Left lobe of liver (tissue), 2 donors: ENCODE results near the gene MPC2. TPM values are rescaled to one million over a fixed set of nuclear protein-coding genes. Genes with fewer than 3 reads are reported as not detected.
"Not testable (repeated sequence)": the region's sequence is repeated elsewhere in the genome, so short reads cannot be mapped to it uniquely, and the experiment has no call there.

ENCODE experiments used
- ATAC-seq: fragments of 200-7000 bp; cut with Tn5 transposase; one replicate; pipeline ENCODE4 v1.9.1; 2020; ENCODE audit warnings: mild to moderate bottlenecking, moderate library complexity
- DNase-seq: peaks from one replicate; pipeline ENCODE4 v3.0.0-alpha.2; 2020; ENCODE audit warnings: low spot score
- total RNA-seq: library from RNA; stranded (reverse); gene quantifications from one replicate; pipeline ENCODE4 v1.2.1, GENCODE V29; 2021
- donor health status: DM: no; HTN: no; CAD: no; lungs with moderate emphysema.
- donor health status: DM: no; HTN: yes; CAD: no.

MPC2 gene
- total RNA-seq, 1 donor from 2014 or later = 158 TPM

DNA sequence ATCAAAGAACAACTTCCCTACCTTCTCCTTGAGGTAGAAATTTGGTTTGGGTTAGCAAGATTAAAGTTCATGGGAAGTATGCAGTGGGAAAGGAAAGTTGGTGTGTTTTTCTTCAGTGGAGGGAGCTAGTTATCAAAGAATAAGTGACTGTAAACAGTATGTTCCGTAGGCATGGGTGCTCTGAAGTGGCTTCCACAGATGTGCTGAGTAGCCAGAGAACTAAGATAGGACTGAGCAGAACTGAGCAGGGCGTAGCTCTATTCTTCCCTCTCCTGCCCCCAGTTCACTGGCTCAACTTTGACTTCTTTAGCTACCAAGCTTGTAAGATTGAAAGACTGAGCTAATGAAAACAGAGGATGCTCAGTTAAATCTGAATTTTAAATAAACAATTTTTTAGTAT, 26.3 kb downstream of the MPC2 start:
- ATAC-seq = peak; percentile 19
- no peak for DNase-seq

DNA sequence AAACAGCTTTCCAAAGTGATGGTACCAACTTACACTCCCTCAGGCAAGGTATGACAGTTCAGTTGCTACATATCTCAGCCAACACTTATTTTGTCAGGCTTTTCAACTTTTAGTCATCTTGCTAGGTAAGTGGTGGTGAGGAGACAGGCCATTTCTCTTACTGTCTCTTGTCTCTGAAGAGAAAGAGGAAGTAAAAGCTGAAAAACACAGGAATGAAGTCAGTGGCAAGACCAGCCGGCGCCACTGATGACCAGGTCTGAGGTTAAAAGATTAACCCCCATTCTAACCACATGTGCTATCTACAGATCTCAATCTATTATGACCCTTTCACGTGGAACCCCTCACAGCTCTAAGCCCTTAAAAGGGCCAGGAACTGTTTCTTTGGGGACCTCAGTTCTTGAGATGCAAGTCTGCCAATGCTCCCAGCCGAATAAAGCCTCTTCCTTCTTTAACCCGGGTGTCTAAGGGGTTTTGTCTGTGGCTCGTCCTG, 27.1 kb downstream of the MPC2 start:
- DNase-seq (no peak), ATAC-seq (no peak)

DNA sequence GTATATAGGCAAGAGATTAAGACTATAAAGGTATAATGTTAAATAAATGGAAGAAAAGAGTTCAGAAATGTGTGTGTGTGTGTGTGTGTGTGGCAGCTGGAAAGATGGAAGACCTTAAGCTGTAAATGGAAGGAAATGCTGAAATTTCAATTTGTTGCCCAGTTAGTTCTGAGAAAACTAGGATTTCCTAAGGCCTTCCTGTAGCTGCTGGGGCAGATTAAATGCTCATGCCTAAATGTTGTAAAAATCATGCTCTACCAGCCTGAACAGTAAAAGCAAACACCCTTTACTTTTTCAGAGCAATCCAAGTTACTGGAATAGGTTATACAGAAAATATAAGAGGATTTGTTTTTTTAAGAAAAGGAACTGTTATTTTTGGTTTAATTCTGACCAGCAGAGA, 31.2 kb downstream of the MPC2 start:
- no peak for DNase-seq
- peak; percentile 12 for ATAC-seq

DNA sequence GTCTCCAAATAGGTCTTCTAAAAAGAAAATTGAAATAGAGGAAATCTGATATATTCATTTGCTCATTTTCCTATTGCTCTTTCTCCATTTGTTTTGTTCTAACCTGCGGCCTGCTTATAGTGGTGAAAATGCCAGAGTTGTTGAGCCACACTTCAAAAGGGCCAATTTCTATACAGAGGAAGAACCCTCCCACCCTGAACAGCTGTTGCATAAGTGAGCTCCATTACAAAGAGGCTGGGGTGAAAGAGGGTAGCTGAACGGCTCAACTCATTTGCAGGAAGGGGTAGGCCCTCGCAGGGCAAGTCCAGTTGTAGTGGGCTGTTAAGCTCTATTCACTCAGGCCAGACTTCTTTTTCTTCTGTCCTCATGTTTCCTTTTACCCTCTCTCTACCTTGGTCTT, 31.7 kb downstream of the MPC2 start:
- DNase-seq (no peak), ATAC-seq (peak; percentile 72)

DNA sequence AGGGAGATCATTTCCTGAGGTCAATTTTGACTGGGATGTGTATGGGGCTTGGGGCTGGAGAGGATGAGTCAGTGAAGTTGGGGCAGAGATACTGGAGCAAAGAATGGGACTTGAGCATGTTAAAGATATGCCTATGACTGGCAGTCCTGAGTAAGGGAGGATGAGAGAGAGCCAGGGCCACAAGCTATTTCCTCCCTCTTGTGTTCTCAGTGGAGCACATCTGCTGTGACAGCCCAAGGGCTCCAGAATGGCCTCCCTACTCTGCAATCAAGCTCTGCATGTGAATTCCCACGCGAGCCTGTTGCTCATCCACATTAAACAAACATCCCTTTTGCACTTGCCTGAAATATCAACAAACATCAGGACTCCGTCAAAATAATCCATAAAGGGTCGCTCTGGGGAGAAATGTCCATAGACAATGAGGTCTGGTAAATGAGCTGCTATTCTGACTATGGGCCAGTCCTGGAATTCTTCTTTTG, 32.2 kb downstream of the MPC2 start:
- peak; percentile 68 for ATAC-seq

DNA sequence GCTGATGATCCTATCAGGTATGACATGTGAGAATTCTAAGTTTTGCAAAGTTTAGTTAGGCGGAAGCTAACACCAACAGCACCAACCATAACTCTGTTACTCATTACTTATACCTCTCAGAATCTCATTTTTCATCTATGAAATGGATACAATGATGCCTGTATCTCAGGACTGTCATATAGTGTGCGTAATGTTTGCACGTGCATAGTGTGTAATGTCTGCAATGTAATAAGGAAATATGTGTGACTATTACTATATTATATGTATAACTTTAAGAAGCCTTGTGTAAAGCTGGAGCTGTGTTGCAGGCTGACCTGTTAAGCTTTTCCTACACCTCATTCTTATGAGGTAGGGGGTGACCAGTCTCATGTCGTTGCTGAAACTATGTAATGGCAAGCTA, 36.0 kb downstream of the MPC2 start:
- no peak for ATAC-seq
- no peak for DNase-seq

More for the DNA sequence above, 32.2 kb downstream of the MPC2 start:
- DNase-seq = no peak

DNA sequence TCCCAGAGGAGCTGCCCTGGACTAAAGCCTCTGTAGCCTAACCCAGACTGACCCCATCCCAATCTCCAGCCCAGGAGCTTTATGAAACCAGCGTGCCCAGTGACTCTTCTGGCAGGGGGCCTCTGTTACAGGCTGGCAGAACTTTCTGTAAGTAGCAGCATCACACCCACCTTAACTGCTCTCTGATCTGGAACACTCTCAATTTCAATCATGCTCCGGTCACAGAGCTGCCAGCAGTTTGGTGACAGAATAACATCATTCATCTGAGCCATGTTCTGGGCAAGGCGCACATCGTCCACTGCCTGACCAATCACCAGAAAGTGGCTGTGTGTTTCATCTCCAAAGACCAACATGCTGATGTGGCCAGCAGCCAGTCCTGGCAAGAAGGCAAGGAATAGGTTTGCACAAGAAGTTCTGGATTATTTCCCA, 37.6 kb downstream of the MPC2 start:
- peak; percentile 90 for ATAC-seq

DNA sequence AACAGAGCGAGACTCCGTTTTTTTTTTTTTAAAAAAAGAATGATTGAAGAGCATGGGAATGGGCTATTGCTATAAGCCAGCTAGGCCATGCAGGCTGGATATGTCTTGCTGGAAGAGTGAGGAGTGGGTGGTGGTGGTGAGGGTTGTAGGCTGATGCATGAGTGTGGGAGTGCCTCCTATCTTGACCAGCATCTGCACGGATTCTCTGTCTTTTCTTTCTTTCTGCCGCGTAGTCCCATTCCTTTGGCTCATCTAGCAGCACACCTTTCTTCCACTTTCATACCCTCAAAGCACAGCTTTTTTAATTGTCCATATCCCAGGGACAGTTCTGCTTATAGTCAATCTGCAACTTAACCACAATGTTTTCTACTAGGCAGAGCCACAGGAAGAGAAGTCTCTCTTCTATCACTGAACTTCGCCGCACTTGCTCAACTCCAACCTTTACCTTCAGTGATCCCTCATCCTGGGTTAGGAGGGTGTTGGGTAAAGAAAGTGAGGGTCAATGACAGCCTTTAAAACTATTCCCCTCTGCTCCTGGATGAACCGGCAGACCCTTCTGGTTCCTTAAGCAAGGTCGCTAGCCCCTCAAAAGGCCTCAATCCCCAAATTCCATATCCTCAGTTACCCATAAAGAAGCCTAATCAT, 38.2 kb downstream of the MPC2 start:
- ATAC-seq (peak; percentile 73), DNase-seq (no peak)

More for the DNA sequence above, 37.6 kb downstream of the MPC2 start:
- DNase-seq = peak; percentile 94

DNA sequence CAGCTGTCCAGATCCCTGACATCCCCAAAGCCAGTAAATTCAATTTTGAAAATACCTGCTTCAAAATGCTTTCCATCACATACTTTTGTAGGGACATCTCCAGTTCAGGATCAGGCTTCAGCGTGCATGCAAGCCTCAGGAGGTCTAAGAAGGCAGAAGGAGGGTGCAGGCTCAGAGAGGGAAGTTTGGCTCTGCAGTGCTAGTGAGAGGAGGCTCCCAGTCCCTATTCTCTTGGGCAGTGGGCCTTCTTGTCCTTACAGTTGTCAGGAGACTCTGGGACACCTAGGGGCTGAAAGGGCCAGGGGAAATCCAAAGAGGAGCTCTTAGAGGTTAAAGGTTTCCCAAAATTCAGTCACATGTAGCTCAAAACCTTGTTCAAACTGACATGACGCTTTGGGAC, 43.1 kb downstream of the MPC2 start:
- ATAC-seq (no peak), DNase-seq (no peak)

DNA sequence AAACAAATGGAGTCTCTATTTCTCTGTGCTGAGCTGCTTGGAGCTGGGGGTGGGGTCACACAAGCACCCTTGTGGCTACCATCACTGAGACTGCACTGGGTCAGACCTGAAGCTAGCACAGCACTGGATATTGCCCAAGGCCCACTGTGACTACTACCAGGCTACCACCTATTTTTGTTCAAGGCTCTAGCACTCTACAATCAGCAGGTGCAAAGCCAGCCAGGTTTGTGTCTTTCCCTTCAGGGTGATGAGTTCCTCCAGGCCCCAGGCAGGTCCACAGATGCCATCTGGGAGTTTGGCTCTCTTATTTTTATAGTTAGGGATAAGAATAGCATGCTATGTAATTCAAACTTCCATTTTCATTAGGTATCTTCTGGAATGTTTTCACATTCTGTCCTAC, 46.5 kb downstream of the MPC2 start:
- DNase-seq = no peak
- ATAC-seq = no peak

DNA sequence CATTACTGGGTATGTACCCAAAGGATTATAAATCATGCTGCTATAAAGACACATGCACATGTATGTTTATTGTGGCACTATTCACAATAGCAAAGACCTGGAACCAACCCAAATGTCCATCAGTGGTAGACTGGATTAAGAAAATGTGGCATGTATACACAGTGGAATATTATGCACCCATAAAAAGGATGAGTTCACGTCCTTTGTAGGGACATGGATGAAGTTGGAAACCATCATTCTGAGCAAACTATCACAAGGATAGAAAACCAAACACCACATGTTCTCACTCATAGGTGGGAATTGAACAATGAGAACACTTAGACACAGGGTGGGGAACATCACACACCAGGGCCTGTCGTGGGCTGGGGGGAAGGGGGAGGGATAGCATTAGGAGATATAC, 49.7 kb downstream of the MPC2 start:
- not testable (repeated sequence) for ATAC-seq, DNase-seq

DNA sequence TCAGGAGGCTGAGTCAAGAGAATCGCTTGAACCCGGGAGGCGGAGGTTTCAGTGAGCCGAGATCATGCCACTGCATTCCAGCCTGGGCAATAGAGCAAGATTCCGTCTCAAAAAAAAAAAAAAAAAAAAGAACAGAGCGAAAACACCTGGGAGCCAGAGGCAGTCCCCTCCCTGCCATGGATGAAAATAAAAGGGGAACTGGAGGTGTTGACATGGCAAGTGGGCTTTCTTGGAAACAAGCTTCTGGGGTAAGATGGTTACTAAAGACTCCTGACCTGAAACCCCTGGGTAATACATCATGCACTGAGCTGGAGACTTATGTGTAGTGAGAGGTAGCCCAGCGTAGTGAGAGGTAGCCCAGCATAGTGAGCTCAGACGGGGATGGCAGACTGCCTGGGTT, 54.5 kb downstream of the MPC2 start:
- DNase-seq (no peak), ATAC-seq (no peak)

DNA sequence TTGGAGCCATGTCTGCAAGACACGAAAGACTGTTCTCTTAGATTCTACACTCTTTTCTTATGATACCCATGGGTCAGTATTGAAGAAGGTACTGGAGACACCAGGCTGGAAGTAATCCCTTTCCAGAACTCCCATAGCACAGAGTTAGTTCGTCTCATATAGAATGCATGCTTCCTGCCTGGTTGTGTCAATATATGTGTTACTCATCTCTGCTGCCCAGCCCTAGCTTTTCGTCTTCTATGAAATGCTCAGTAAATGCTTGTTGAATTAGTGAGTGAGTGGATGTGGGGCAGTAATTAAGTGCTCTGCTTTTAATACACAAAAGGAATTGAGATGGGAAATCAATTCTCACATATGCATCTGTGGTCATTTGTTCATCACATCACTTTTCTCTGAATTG, 55.1 kb downstream of the MPC2 start:
- no peak for ATAC-seq

DNA sequence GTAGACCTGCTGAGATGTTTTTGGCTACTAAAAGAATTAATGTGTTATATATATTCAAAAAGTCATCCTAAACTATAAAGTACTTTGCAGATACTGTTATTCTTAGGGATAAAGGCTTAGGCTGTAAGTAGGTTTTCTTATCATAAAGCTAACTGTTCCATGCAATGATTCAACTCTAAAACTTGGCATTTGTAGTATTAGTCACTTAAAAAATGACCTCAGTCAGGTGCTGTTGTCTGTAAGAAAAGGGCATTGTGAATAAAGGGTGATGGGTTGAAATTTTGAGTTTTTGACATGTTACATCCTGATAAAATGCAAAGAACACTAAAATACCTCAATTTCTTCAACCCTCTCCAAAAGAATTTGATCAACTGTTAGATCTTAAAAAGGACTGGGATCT, 55.8 kb downstream of the MPC2 start:
- no peak for ATAC-seq
- no peak for DNase-seq

More for the DNA sequence above, 55.1 kb downstream of the MPC2 start:
- no peak for DNase-seq

DNA sequence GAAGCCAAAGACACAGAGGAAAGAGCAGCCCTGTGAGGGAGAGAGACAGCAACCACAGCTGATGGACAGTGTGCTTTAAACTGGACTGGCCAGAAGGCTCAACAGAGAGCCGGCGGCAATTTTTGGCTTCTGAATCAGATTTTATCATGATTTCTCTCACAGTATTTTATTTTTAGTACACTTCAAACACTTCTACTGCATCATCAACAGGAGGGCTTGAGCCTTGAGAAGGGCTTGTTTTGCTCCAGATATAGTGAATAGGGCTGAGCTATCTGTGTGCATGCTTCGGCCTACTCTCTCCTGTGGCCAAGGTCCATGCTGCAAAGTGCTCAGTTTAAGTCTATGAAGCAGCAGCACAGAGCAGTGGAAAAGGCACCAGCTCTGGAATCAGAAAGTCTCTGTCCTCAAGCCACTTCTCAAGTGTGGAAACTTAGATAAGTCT, 56.3 kb downstream of the MPC2 start:
- ATAC-seq (no peak), DNase-seq (no peak)

DNA sequence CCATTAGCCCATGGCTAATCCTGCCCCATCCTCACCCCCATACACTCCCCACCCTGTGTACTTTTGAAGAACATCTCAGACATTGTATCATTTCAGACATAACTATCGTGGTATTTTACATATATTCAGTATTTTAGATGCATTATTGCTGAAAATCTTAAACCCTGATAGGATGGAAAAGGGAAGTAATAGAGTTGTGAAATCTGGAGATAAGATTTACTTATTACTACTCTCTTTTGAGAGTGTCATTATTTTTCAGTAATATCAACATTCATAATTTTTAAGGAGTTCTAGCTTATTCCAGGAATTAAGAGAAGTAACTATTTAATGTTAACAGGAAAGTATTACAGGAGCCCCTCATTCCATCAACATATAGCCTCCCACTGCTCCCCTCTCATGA, 57.4 kb downstream of the MPC2 start:
- no peak for ATAC-seq
- no peak for DNase-seq

DNA sequence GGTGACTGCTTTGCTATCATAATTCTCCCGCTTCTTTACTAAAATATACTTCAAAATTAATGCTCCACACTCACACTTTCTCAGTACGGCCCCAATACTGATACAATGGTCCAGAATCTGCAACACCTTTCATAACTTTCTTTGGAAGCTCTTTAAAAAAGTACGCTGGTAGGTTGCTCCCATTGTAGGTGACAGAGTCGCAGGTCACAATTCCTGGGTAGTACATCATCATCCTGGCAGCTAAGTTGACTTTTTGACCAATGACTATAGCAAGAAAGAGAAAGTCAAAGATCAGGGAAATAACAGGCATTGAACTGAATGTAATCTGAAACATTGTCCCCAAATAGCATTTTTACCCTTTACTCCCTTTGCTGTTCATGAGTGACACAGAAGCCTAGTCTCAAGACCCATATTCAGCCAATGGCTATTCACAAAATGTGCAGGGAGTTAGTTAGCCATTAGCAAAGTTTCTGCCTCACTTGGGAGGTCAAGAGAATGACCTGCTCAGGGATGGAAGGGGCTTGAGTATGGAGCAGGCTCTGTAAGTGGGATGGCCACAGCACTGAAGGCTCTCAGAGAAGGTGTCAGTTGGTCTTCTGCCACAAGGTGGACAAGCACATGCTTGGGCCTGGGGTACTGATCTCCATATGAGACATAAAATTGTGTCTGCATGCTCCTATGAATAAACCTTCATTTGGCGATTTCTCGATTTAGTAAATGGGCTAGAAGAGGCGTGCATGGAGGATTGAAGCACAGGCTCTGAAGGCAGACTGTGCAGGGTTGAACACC, 58.3 kb downstream of the MPC2 start:
- DNase-seq (no peak), ATAC-seq (no peak)

DNA sequence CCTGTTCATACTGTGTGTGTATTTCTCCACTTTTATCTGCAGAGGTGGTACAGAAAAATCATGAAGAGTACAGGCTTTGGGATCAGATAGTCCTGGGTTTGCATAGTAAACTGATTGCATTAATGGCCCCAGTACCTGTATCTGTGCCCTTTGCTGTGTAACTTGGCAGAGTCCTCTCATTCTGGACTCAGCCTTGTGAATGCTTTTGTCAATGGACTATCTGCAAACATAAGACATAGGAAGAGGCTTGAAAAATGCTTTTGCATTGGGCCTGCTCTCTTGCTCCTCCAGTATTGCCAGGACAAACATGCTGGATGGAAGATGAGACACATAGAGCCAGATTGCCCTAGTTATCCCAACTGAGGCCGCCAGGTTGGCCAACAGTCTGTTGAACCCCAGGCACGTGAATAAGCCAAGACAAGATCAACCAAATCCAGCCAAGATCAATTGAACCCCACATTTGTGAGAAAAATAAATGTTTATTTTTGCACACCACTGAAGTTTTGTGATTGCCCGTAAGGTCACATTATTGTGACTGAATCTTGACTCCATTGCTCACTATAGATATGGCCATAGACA, 60.2 kb downstream of the MPC2 start:
- DNase-seq = peak; percentile 82
- peak; percentile 93 for ATAC-seq

DNA sequence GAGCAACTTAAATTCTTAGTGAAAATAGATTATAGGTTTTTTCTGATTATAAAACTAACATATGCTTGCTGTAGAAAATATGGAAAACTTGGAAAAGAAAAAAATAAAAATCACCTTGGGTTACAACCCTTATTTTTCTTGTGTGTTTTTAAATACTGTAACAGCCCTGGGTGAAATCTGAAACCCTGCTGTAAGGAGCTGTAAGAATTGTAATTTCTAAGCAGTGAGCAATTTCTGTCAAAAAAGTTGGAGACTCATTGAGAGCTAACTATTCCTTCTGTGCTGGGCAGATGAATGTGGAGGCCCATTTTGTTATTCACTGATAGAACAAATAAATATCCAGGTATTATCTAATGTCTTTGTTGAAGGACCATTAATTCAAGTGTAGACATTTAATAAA, 65.5 kb downstream of the MPC2 start:
- ATAC-seq (no peak), DNase-seq (no peak)

DNA sequence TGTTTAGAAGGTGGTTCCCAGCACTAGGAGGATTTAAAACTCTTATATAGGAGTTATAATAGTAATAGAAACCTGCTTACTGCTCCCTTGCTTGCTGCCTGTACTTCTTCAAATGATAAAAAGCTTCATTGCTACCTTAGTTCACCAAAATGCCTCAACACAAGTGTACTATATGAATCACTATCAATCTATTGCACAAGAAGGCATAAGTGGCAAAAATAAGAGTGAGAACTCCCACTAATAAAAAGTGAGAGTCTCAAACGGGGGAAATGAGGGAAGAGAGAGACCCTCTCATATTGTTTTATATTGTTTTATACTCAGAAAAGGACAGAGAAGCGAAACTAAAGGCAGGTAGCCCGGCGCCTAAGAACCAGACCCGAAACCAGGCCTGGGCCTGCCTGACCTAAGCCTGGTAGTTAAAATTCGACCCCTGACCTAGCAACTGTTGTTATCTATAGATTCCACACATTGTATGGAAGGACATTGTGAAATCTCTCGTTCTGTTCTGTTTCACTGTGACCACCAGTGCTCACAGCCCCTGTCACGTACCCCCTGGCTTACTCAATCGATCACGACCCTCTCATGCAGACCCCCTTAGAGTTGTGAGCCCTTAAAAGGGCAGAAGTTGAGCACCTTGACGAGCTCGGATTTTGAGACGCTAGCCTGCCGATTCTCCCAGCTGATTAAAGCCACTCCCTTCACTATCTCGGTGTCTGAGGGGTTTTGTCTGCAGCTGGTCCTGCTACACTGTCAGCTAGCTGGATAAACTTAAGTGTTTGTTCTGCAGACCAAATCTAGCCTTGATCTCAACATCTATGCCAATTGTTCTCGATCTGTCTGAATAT, 67.5 kb downstream of the MPC2 start:
- DNase-seq, ATAC-seq: not testable (repeated sequence)
